ENCODE data around the gene ASIC1.
A peak's percentile ranks its signal among the peaks of the same experiment; 100 is the strongest.

- TF ChIP-seq POLR2AphosphoS5 (IDR thresholded peaks at IDR 0.05) (no peak), CTCF (IDR thresholded peaks at IDR 0.05) (peak; percentile 70 to 82 (median 78)), EP300 (IDR thresholded peaks at IDR 0.05; ENCODE audit: low read depth) (no peak)
Measured at GRCh38 chr12:50088577-50089335, 31.4 kb downstream of the ASIC1 start.
